HepG2 (cell line): ENCODE measurements around the gene FBXO33. TPM values are rescaled to one million over a fixed set of nuclear protein-coding genes. Genes with fewer than 3 reads are reported as not detected.

Experiments
- HDAC1 ChIP-seq: sonication (generic); formaldehyde crosslinking; IDR thresholded peaks from 2 replicates; pipeline ENCODE4 v1.5.1; 2020; ENCODE audit warnings: mild to moderate bottlenecking, missing genetic modification reagents
- JUN ChIP-seq: sonication (generic); formaldehyde crosslinking; IDR thresholded peaks from 2 replicates; pipeline ENCODE4 v1.4.0; 2020; ENCODE audit warnings: mild to moderate bottlenecking, missing genetic modification reagents
- SP2 ChIP-seq: sonication (generic); formaldehyde crosslinking; IDR thresholded peaks from 2 replicates; pipeline ENCODE4 v1.5.1; 2020; ENCODE audit warnings: mild to moderate bottlenecking, missing genetic modification reagents
- TBP ChIP-seq: sonication (generic); formaldehyde crosslinking; IDR thresholded peaks from 2 replicates; pipeline ENCODE4 v1.5.0; 2020; ENCODE audit warnings: missing genetic modification reagents
- TEAD2 ChIP-seq: sonication (generic); formaldehyde crosslinking; IDR thresholded peaks from 2 replicates; pipeline ENCODE4 v1.9.0; 2021; ENCODE audit warnings: missing genetic modification reagents
- U2AF1 ChIP-seq: fragments of 200-400 bp; formaldehyde crosslinking; optimal IDR thresholded peaks from 2 replicates; pipeline ENCODE3; 2017; ENCODE audit warnings: mild to moderate bottlenecking, low read depth, low read length
- ZMYM2 ChIP-seq: sonication (generic); formaldehyde crosslinking; IDR thresholded peaks from 2 replicates; pipeline ENCODE4 v1.8.0; 2022; ENCODE audit warnings: mild to moderate bottlenecking, missing genetic modification reagents
- ZNF335 ChIP-seq: sonication (generic); formaldehyde crosslinking; IDR thresholded peaks from 2 replicates; pipeline ENCODE4 v1.4.0; 2020; ENCODE audit warnings: missing genetic modification reagents
- ZNF512B ChIP-seq: sonication (generic); formaldehyde crosslinking; IDR thresholded peaks from 2 replicates; pipeline ENCODE4 v1.5.1; 2020; ENCODE audit warnings: missing genetic modification reagents, mild to moderate bottlenecking, borderline replicate concordance
- ZNF562 ChIP-seq: sonication (generic); formaldehyde crosslinking; IDR thresholded peaks from 2 replicates; pipeline ENCODE4 v1.8.0; 2022; ENCODE audit warnings: missing genetic modification reagents, borderline replicate concordance
- ZNF724P ChIP-seq: sonication (generic); formaldehyde crosslinking; IDR thresholded peaks from 2 replicates; pipeline ENCODE4 v1.8.0; 2022; ENCODE audit warnings: missing genetic modification reagents, borderline replicate concordance
- ZNF775 ChIP-seq: sonication (generic); formaldehyde crosslinking; IDR thresholded peaks from 2 replicates; pipeline ENCODE4 v1.4.0; 2020; ENCODE audit warnings: missing genetic modification reagents, mild to moderate bottlenecking, moderate library complexity, borderline replicate concordance
- polyA plus RNA-seq, 8 experiments: library from polyadenylated mRNA; depleted of rRNA in 3 of 8; stranded (reverse) in 7 of 8; unstranded in 1 of 8; fragments of >200 nt; fragmentation: Illumina TruSeq in 4 of 8; extraction: Trizol in 4 of 8; gene quantifications; 2 replicates each; pipeline versions ENCODE4 v1.2.1 to v1.2.3, GENCODE V29; 2011 to 2016; ENCODE audit warnings: low read depth in 4 of 8, missing spikeins in 1 of 8, mixed read lengths in 1 of 8; ENCODE audit not compliant: insufficient read depth in 1 of 8
- total RNA-seq, 5 experiments: library from RNA; depleted of rRNA; stranded (reverse); fragments of >200 nt; fragmentation: Illumina TruSeq; extraction: Trizol; gene quantifications; 2 replicates each; pipeline ENCODE4 v1.2.3, GENCODE V29; 2016; ENCODE audit warnings: low read depth in 1 of 5
- TF ChIP-seq, protein P1 (sequence below): IDR thresholded peaks from 2 replicates; pipeline ENCODE4 v1.6.1; 2016; ENCODE audit warnings: low read depth
- TF ChIP-seq, protein P2 (sequence below): IDR thresholded peaks from 2 replicates; pipeline ENCODE4 v1.6.1; 2016; ENCODE audit warnings: mild to moderate bottlenecking, missing biosample characterization, missing genetic modification reagents
- TF ChIP-seq, protein P3 (sequence below): sonication (generic); formaldehyde crosslinking; IDR thresholded peaks from 2 replicates; pipeline ENCODE4 v1.9.0; 2021; ENCODE audit warnings: missing genetic modification reagents, borderline replicate concordance
- TF ChIP-seq, protein P4 (sequence below): sonication (generic); formaldehyde crosslinking; IDR thresholded peaks from 2 replicates; pipeline ENCODE4 v1.9.0; 2022; ENCODE audit warnings: low read depth, missing genetic modification reagents

Gene FBXO33
- total and polyA plus RNA-seq, 2 of the 13 experiments (the other 11 are each of a cell fraction or from before 2014, with no cell fraction given), result 15.5 to 16.9 TPM

- TF ChIP-seq, protein P1, sequence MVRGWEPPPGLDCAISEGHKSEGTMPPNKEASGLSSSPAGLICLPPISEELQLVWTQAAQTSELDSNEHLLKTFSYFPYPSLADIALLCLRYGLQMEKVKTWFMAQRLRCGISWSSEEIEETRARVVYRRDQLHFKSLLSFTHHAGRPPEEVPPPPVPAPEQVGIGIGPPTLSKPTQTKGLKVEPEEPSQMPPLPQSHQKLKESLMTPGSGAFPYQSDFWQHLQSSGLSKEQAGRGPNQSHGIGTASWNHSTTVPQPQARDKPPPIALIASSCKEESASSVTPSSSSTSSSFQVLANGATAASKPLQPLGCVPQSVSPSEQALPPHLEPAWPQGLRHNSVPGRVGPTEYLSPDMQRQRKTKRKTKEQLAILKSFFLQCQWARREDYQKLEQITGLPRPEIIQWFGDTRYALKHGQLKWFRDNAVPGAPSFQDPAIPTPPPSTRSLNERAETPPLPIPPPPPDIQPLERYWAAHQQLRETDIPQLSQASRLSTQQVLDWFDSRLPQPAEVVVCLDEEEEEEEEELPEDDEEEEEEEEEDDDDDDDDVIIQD (CRISPR knock-in tag), result peak; percentile 88; the same call in 1 of the 2 replicates
- TF ChIP-seq U2AF1 (no peak), TBP (CRISPR knock-in tag) (peak; percentile 99), ZMYM2 (CRISPR knock-in tag) (peak; percentile 41; the same call in 1 of the 2 replicates), JUN (CRISPR knock-in tag) (peak; percentile 35; the same call in 1 of the 2 replicates), ZNF335 (peak; percentile 85; the same call in 1 of the 2 replicates), ZNF775 (peak; percentile 90), TEAD2 (peak; percentile 78; the same call in 1 of the 2 replicates), HDAC1 (CRISPR knock-in tag) (peak; percentile 98), ZNF724P (CRISPR knock-in tag) (peak; percentile 96), SP2 (CRISPR knock-in tag) (peak; percentile 46; the same call in 1 of the 2 replicates), ZNF512B (CRISPR knock-in tag) (peak; percentile 21; the same call in 1 of the 2 replicates), ZNF562 (CRISPR knock-in tag) (no peak)
- TF ChIP-seq, protein P2, sequence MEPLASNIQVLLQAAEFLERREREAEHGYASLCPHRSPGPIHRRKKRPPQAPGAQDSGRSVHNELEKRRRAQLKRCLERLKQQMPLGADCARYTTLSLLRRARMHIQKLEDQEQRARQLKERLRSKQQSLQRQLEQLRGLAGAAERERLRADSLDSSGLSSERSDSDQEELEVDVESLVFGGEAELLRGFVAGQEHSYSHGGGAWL (CRISPR knock-in tag), result peak; percentile 85; the same call in 1 of the 2 replicates
- TF ChIP-seq, protein P3, sequence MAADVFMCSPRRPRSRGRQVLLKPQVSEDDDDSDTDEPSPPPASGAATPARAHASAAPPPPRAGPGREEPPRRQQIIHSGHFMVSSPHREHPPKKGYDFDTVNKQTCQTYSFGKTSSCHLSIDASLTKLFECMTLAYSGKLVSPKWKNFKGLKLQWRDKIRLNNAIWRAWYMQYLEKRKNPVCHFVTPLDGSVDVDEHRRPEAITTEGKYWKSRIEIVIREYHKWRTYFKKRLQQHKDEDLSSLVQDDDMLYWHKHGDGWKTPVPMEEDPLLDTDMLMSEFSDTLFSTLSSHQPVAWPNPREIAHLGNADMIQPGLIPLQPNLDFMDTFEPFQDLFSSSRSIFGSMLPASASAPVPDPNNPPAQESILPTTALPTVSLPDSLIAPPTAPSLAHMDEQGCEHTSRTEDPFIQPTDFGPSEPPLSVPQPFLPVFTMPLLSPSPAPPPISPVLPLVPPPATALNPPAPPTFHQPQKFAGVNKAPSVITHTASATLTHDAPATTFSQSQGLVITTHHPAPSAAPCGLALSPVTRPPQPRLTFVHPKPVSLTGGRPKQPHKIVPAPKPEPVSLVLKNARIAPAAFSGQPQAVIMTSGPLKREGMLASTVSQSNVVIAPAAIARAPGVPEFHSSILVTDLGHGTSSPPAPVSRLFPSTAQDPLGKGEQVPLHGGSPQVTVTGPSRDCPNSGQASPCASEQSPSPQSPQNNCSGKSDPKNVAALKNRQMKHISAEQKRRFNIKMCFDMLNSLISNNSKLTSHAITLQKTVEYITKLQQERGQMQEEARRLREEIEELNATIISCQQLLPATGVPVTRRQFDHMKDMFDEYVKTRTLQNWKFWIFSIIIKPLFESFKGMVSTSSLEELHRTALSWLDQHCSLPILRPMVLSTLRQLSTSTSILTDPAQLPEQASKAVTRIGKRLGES (CRISPR knock-in tag), result peak; percentile 90
- TF ChIP-seq, protein P4, sequence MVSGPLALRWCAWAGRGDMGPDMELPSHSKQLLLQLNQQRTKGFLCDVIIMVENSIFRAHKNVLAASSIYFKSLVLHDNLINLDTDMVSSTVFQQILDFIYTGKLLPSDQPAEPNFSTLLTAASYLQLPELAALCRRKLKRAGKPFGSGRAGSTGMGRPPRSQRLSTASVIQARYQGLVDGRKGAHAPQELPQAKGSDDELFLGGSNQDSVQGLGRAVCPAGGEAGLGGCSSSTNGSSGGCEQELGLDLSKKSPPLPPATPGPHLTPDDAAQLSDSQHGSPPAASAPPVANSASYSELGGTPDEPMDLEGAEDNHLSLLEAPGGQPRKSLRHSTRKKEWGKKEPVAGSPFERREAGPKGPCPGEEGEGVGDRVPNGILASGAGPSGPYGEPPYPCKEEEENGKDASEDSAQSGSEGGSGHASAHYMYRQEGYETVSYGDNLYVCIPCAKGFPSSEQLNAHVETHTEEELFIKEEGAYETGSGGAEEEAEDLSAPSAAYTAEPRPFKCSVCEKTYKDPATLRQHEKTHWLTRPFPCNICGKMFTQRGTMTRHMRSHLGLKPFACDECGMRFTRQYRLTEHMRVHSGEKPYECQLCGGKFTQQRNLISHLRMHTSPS, result peak; percentile 65; the same call in 1 of the 2 replicates
Measured at GRCh38 chr14:39432619-39433451, 602 bp upstream of the FBXO33 start (continued).
